Activated CD4-positive, alpha-beta T cell treated with anti-CD3 and anti-CD28 coated beads, Interleukin-2, amount 50 U/mL, for 24 hours (primary cell): ENCODE measurements around the gene MARK4.
"Not testable (repeated sequence)": the region's sequence is repeated elsewhere in the genome, so short reads cannot be mapped to it uniquely, and the experiment has no call there.

ENCODE experiments used
- DNase-seq, 2 donors: peaks; one replicate each; pipeline ENCODE4 v3.0.0-alpha.2; 2020; ENCODE audit warnings: low read depth in 1 of 2, low spot score in 1 of 2

The MARK4 gene

DNA sequence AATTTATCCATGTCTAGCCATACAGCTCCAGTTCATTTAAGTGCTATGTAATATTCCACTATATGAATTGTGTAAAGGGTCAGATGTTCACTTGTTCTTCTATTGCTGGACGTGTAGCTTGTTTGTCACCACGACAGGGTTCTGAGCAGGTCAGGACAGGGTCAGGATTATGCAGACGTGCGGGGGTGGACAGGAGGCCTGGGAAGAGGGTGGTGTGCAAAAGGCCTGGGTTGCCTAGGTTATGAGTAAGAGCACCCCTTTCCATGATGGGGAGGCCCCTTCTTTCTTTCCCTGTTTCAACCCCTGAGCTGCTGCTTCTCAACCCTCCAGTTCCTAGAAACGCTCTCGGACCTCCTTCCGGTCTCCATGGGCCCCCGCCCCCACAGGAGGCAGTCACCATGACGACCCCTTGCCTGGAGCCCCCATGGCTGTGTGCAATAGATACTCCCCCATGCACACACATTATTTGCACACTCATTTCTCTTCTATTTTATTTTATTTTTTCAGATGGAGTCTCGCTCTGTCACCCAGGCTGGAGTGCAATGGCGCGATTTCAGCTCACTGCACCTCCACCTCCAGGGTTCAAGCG is 7.8 kb upstream of the MARK4 start:
- DNase-seq = no peak

DNA sequence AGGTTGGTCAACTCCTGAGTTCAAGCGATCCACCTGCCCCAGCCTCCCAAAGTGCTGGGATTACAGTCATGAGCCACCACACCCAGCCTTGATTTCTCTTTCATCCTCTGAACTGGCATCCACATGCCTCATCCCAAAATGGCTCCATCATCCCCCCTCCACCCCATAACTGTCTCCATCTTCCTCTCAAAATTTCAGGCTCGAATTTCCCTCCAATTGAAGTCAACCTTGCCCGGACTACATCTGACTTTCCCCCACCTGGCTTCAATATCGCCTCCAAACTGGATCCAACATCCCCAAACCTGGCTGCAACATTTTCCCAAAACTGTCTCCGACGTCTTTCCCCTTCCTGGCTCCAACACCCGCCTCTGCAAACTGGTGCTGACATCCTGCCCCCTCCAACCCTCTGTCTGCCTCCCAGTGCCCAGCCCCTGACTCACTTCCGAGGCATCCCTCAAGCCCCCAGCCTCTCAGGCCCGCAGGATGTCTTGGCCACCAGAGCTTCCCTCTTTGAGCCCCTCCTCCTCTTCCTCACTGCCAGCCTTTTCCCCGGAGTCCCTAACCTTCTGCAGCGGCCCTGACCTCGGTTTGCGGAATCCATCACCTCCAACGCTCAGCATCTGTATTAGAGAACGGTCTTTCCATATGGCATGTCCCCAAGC is 6.8 kb upstream of the MARK4 start:
- DNase-seq = no peak

DNA sequence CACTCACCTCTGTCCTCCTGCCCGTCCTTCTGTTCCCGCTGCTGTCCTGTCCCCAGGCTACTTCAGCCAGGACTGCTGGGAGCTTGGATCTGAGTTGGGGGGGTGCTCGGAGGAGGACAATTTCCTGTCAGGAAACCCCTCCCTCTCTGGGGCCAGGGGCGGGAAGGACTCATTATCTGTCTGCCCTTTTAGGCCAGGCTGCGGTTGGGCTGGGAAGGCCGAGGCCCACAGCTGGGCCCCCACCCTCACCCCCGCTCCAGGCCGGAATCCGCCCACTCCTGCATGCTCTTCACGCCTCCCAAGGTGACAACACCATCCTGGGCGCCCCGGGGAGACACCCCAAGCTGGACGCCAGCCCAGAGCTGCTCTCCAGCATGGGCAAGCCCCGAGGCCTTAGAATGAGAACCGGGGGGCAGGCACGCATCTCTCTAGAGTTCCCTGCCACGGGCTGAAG is 5.7 kb upstream of the MARK4 start, which contains the start of gene EXOC3L2:
Gene EXOC3L2, minus strand, starts transcription at position 74 of the 454 bp plus-strand sequence. CDS start 6,362 bp downstream, outside the sequence.
- no peak for DNase-seq

DNA sequence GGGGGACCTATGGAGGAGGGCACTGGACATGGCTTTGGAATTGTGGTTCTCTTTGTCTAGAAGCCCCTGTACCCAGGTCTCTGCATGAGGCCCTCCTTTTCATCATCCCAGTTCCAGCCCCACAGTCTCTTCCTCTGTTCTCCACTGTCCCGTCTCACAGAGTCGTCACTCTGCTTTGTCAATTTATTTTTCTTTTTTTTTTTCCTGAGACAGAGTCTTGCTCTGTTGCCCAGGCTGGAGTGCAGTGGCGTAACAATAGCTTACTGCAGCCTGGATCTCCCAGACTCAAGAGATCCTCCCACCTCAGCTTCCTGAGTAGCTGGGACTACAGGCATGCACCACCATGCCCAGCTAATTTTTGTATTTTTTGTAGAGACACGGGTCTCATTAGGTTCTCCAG is 5.2 kb upstream of the MARK4 start:
- DNase-seq = no peak

DNA sequence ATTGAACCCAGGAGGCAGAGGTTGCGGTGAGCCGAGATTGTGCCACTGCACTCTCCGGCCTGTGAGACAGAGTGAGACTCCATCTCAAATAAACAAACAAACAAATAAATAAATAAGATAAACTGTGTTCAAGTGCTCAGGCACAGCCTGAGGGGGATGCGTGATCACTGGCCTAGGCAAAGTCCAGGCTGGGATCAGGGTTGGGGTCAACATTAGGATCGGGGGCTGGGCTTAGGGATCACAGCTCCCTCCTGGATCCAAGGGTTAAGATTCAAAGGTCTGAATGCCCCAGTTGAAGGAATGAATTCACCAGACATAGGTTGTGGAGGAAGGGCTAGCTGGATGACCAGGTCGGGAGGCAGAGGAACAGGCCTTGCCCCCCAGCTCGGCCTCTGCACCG is 3.9 kb upstream of the MARK4 start:
- no peak for DNase-seq

DNA sequence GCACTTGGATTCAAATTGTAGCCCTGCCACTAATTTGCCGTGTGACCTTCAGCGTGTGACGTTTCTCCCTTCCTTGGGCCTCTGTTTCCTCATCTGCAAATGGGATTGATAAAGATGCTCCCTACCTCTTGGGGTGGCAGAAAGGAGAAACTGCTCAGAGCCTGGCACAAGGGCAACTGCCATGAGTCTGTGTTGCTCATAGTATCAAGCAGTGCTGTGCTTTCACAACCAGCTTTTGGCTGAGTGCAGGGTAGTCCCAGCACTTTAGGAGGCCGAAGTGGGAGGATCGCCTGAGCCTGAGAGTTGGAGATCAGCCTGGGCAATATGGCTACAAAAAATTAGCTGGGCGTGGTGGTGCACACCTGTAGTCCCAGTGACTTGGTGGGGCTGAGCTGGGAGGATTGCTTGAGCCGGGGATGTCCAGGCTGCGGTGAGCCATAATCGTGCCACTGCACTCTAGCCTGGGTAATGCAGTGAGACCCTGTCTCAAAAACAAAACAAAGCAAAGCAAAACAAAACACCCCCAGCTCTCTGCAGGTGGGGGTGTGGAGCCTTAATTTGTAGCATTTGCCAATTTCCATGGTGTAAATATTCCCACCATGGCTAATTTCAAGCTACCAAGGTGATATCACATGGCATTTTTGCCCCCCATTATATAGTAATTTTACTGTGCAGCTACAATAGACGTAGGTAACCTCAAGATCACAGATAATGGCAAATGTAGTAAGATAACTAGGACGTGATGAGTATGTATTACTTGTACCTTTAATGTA is 1.6 kb upstream of the MARK4 start:
- DNase-seq = no peak

DNA sequence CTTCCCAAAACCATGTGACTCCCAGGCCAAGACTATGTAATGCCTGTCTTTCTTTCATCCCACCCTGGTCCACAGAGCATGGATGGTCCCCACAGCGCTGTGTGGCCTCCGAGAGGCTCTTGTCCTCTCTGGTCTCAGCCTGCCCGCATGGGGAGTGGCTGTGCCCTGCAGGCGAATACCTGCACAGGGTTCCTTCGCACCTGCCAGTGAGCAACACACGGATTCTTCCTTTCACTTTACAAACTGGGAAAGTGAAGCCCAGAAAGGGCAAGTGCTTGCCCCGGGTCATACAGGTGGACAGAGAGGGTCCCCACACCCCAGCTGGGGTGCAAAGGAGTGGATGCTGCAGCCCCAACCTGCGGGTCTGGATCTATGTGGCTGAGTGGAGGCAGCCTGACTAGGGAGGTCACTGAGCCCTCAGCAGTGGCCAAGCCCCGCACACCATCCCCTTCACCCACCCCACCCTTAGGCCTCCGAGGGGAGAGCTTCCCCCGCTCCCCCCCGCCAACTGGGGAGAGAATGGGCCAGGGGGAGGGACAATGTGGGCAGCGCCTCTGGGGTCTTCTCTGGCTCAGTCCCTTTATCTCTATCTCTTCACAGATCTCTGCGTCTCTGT is 747 bp upstream of the MARK4 start:
- DNase-seq = no peak

DNA sequence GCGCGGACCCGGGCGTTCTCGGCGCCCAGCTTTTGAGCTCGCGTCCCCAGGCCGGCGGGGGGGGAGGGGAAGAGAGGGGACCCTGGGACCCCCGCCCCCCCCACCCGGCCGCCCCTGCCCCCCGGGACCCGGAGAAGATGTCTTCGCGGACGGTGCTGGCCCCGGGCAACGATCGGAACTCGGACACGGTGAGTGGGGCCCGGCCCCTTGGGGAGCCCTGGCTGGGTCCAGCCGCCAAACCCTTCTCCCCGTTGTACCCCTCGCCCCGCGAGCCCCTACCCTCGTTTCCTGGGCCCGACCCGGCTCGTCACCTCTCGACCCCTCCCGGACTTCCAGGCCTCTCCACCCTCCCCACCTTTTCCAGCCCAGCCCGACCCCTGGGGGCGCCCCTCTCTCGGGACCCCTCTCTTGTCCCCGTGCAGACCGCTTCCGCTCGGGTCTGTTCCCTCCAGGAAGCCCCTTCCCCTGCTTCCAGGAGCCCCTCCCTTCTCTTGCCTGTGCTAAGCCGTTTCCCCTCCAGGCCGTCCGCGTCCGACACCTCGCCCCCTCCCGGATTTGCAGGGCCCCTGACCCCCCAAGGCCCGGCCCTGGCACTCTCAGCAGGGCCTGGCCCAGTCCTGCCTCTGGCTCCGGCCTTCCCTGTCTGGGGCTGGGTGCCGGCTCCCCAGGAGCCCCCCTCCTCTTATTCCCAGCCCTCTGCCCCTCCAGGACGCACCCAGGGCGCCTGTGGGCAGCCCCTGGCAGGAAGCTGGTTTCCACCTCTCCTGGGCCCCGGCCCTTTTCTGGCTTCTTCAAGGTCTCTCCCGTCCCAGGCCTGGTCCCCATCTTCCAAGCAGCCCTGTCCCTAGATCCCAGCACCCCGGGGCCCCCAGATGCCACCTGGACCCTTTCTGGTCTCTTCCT is 632 bp downstream of the MARK4 start:
- no peak for DNase-seq

DNA sequence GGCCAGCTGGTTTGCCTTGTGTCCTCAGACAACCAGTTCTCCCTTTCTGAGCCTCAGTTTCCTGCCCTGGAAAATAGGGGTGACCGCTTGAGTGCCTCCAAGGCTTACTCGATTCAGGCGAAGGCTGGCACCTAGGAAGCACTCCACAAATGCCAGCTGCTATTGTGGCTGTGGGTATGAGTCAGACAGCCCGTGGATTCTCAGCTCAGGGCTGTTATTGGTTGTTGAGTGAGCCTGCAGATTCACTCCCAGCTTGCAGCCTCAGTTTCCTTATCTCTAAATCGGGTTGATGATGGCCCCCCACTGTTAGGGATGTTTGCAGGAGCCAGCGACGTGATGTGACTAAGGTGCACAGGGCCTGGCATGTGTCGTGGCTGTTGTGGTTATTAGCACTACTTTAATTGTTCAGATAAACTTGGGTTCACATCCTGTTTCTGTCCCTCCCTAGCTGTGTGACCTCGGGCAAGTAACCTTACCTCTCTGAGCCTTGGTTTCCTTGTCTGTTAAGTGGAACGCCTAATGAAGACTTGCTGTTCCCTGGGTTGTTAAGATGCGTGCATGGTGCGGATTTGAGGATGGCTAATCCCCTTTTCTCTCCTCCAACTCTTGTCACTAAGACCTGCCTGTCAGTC is 2.4 kb downstream of the MARK4 start:
- no peak for DNase-seq

DNA sequence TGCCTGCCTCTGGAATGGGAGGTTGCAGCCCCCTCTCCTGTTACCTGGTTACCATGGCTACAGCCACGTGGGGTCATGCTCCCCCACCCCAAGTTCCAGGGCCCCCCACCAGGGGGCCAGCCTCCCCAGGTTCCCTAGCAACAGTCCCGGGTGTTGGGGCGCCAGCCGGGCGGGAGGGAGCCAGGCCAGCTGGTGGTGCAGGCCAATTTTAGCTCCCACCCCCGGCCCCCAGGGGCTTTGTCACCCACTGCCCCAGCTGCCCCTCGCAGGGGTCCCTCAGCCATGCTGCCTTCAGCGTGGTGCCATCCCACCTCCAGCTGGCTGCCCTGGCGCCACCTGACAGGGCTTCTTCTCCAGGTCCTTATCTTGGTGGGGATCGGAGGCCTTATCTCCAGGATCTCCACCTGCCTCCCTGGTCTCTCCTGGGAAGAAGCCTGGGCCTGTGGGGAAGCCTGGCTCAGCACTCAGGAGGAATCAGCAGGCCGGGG is 3.0 kb downstream of the MARK4 start:
- DNase-seq = no peak

DNA sequence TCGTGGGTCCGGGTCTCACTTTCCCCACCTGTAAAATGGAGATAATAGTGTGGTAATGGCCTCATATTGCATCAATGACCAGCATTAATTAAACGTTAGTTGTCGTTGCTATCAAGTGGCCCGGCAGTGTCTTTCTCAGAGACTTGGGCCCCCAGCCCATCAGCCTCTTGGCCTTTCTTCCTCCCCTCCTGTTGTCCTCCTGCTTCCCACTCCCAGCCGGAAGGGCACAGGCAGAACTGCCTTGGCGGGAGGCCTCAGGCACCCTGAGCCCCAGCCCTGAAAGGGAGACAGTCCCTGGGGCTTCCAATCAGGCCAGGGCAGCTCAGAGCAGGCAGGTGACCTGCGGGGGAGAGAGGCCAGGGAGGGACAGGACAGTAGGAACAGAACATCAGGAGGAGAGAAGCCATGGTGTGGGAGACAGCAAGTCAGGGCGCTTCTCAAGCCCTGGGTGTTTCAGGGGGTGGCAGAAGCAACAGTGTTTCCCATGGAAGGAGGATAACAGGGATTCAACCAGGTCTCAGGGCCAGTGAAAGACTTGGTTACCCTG is 4.6 kb downstream of the MARK4 start:
- DNase-seq = no peak

DNA sequence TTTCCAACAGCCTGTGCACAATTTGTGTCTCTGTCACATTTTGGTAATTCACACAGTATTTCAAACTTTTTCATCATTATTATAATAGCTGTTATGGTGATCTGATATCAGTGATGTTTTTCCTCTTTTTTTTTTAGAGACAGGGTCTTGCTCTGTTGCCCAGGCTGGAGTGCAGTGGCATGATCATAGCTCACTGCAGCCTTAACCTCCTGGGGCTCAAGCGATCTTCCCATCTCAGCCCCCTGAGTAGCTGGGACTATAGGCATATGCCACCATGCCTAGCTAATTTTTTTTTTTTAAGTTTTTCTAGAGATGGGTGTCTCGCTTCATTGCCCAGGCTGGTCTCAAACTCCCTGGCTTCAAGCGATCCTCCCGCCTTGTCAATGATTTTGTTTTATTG is 5.8 kb downstream of the MARK4 start:
- DNase-seq = no peak

DNA sequence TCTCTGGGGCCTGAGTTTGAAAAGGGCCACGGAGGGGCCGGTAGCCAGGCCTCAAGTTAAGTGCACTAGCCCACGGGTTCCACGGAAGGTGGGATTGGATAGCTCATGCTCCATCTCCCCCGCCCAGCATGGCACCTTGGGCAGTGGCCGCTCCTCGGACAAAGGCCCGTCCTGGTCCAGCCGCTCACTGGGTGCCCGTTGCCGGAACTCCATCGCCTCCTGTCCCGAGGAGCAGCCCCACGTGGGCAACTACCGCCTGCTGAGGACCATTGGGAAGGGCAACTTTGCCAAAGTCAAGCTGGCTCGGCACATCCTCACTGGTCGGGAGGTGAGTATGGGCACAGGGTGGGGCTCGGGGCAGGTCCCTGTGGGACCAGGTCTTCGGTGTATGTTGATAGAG is 7.8 kb downstream of the MARK4 start:
- no peak for DNase-seq

DNA sequence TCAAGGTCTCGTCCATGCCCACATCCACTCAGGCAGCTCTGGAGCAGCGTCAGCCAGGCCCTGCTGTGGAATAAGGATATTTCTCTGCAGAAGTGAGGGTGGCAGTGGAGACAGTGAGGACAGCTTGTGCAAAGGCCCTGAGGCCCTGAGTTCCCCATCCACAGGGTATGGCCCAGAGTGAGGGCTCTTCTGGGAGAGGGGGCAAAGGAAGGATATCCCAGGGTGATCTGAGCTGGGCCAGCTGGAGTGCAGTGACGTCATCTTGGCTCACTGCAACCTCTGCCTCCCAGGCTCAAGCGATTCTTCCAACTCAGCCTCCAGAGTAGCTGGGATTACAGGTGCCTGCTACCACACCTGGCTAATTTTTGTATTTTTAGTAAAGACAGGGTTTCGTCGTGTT is 11.5 kb downstream of the MARK4 start:
- no peak for DNase-seq

DNA sequence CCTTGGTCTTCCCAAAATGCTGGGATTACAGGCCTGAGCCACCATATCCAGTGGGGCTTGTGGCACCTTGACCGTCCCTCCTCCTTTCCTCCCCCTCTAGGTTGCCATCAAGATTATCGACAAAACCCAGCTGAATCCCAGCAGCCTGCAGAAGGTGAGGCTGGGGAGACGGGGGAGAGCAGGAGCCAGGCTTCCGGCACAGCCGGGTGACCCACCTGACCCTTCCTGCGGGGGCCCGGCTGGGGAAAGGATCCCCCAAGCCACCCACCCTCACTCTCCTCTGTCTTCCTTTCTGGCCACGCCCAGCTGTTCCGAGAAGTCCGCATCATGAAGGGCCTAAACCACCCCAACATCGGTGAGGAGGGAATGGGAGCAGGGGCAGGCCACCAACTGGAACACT is 11.9 kb downstream of the MARK4 start:
- no peak for DNase-seq

DNA sequence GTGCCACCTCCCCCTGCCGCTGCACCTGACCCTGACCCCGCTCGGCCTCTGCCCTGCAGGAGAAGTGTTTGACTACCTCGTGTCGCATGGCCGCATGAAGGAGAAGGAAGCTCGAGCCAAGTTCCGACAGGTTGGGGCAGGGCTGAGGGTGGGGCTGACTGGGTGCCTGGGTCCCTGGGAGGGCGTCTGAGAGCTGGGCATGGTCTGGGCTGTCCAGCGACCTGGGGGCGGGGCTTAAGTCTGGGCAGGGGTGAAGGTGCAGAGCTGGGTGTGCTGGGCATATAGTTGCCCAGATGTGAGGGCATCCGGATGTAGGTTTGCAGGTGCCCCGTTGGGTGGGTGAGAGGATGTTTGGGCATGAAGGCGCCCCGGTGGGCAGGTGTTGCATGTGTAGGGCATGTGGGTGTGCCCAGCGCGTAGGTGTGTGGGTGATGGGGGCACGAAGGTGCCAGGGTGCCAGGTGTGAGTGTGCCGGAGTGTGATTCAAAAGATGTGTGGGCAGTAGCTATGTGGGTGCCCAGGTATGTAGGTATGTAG is 13.8 kb downstream of the MARK4 start:
- no peak for DNase-seq

DNA sequence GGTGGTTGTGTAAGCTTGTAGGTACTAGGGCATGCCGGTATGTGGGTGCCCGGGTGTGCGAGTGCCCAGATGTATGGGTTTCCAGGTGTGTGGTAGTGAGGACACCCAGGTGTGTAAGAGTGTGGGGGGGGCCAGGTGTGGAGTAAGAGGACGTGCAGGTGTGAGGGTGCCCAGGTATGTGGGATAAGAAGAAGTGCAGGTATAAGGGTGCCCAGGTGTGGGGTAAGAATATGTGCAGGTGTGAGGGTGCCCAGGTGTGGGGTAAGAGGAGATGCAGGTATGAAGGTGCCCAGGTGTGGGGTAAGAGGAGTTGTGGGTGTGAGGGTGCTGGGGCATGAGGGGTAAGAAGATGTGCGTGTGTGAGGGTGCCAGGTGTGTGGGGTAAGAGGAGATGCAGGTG is 14.3 kb downstream of the MARK4 start:
- DNase-seq = no peak

DNA sequence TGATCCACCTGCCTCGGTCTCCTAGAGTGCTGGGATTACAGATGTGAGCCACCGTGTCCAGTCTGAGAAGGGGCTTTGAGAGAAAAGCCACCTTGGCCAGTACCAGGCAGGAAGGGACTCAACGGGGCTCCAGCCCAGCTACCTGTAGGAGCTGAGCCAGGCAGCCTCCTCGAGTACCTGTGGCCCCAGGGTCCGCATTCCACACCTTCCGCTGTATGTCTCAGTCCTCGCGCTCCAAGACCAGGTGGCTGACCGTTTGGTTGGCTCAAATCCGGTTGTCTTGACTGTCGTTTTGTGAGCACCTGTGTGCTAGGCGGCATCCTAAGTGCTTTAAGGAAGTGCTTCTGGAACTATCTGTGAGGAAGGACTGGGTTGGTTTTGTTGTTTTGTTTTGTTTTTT is 16.2 kb downstream of the MARK4 start:
- no peak for DNase-seq

DNA sequence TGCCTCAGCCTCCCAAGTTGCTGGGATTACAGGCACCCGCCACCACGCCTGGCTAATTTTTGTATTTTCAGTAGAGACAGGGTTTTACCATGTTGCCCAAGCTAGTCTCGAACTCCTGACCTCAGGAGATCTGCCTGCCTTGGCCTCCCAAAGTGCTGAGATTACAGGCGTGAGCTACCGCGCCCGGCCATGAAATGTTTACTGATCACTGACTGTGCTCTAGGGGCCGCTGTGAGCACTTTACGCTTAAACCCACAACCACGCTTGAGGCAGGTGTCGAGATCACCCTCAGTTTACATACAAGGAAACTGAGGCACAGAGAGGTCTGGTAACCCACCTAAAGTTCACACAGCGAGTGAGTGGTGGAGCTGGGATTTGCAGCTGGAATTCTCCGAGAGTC is 18.9 kb downstream of the MARK4 start:
- DNase-seq = not testable (repeated sequence)
